Measurements from ENCODE around the gene C6orf89. TPM values are rescaled to one million over a fixed set of nuclear protein-coding genes. Genes with fewer than 3 reads are reported as not detected.

C6orf89 gene
- total and polyA plus RNA-seq, 2 of the 8 experiments (the other 6 are each of a cell fraction or from before 2014, with no cell fraction given): 4.6 to 12.3 TPM

DNA sequence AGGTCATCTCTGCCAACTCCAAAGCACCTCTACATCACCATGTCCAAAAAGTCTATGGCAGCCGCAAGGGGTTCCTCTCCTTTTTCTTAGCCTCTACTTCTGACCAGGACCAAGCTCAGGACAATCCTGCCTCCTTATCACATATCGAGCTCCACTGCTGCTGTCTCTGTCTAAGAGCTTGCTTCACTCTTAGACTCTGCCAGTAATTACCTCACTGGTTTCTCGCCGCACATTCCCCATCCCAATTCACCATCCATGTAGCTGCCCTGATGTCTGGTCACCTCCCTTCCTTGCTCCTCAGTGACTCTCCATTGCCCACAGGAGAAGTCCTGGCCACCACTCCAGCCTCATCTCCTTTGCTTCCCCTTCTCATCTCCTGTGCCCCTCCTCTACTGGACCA, 44.7 kb downstream of the C6orf89 start (continued):
- TF ChIP-seq, protein P1, sequence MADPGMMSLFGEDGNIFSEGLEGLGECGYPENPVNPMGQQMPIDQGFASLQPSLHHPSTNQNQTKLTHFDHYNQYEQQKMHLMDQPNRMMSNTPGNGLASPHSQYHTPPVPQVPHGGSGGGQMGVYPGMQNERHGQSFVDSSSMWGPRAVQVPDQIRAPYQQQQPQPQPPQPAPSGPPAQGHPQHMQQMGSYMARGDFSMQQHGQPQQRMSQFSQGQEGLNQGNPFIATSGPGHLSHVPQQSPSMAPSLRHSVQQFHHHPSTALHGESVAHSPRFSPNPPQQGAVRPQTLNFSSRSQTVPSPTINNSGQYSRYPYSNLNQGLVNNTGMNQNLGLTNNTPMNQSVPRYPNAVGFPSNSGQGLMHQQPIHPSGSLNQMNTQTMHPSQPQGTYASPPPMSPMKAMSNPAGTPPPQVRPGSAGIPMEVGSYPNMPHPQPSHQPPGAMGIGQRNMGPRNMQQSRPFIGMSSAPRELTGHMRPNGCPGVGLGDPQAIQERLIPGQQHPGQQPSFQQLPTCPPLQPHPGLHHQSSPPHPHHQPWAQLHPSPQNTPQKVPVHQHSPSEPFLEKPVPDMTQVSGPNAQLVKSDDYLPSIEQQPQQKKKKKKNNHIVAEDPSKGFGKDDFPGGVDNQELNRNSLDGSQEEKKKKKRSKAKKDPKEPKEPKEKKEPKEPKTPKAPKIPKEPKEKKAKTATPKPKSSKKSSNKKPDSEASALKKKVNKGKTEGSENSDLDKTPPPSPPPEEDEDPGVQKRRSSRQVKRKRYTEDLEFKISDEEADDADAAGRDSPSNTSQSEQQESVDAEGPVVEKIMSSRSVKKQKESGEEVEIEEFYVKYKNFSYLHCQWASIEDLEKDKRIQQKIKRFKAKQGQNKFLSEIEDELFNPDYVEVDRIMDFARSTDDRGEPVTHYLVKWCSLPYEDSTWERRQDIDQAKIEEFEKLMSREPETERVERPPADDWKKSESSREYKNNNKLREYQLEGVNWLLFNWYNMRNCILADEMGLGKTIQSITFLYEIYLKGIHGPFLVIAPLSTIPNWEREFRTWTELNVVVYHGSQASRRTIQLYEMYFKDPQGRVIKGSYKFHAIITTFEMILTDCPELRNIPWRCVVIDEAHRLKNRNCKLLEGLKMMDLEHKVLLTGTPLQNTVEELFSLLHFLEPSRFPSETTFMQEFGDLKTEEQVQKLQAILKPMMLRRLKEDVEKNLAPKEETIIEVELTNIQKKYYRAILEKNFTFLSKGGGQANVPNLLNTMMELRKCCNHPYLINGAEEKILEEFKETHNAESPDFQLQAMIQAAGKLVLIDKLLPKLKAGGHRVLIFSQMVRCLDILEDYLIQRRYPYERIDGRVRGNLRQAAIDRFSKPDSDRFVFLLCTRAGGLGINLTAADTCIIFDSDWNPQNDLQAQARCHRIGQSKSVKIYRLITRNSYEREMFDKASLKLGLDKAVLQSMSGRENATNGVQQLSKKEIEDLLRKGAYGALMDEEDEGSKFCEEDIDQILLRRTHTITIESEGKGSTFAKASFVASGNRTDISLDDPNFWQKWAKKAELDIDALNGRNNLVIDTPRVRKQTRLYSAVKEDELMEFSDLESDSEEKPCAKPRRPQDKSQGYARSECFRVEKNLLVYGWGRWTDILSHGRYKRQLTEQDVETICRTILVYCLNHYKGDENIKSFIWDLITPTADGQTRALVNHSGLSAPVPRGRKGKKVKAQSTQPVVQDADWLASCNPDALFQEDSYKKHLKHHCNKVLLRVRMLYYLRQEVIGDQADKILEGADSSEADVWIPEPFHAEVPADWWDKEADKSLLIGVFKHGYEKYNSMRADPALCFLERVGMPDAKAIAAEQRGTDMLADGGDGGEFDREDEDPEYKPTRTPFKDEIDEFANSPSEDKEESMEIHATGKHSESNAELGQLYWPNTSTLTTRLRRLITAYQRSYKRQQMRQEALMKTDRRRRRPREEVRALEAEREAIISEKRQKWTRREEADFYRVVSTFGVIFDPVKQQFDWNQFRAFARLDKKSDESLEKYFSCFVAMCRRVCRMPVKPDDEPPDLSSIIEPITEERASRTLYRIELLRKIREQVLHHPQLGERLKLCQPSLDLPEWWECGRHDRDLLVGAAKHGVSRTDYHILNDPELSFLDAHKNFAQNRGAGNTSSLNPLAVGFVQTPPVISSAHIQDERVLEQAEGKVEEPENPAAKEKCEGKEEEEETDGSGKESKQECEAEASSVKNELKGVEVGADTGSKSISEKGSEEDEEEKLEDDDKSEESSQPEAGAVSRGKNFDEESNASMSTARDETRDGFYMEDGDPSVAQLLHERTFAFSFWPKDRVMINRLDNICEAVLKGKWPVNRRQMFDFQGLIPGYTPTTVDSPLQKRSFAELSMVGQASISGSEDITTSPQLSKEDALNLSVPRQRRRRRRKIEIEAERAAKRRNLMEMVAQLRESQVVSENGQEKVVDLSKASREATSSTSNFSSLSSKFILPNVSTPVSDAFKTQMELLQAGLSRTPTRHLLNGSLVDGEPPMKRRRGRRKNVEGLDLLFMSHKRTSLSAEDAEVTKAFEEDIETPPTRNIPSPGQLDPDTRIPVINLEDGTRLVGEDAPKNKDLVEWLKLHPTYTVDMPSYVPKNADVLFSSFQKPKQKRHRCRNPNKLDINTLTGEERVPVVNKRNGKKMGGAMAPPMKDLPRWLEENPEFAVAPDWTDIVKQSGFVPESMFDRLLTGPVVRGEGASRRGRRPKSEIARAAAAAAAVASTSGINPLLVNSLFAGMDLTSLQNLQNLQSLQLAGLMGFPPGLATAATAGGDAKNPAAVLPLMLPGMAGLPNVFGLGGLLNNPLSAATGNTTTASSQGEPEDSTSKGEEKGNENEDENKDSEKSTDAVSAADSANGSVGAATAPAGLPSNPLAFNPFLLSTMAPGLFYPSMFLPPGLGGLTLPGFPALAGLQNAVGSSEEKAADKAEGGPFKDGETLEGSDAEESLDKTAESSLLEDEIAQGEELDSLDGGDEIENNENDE (IDR thresholded peaks at IDR 0.05; ENCODE audit: insufficient replicate concordance, low read length): no peak
- TF ChIP-seq CTBP2 (IDR thresholded peaks at IDR 0.05; ENCODE audit: borderline replicate concordance, insufficient read depth, insufficient read length, low read length) (no peak), SP1 (IDR thresholded peaks at IDR 0.05; ENCODE audit: low read depth, low read length) (no peak), SAP30 (IDR thresholded peaks at IDR 0.05; ENCODE audit: insufficient read depth, insufficient replicate concordance, low read length) (no peak)
